GM19193 (cell line): Measurements from ENCODE around the gene TMEM131L.

Source experiments
- POLR2A ChIP-seq: IDR thresholded peaks from 4 replicates; pipeline ENCODE4 v1.6.1; 2011; ENCODE audit not compliant: insufficient read depth, insufficient read length; ENCODE audit errors: extremely low read depth

Gene TMEM131L

GRCh38 chr4:153507310-153508073 is 41.3 kb downstream of the TMEM131L start:
- no peak for TF ChIP-seq POLR2A

- no peak for TF ChIP-seq POLR2A
Observed at GRCh38 chr4:153509724-153510123, 43.6 kb downstream of the TMEM131L start.

DNA sequence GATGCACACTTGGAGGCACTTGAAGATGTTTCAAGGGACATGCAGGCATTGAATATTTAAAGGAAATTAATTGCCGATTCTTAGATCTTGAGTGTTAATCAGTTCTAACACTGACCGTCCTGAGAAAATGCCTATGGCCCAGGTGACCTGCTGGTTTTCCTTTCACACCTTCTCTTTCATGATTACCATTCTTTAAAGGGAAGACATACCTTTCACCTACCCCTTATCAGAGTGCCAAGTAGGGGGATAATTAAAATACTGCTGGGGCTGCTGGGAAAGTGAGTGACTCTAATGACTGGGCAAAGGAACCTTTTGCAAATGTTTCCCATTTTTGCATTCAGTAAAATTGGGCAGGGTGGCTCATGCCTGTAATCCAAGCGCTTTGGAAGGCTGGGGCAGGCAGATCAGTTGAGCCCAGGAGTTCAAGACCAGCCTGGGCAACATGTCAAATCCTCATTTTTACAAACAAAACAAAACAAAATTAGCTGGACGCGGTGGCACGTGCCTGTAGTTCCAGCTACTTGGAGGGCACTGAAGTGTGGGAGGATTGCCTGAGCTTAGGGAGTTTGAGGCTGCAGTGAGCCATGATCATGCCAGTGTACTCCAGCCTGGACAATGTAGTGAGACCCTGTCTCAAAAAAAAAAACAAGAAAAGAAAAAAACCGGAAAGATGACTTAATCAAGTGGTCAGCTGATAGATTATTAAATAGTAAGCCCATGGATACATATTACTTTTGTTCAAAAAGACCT is 44.3 kb downstream of the TMEM131L start:
- no peak for TF ChIP-seq POLR2A

DNA sequence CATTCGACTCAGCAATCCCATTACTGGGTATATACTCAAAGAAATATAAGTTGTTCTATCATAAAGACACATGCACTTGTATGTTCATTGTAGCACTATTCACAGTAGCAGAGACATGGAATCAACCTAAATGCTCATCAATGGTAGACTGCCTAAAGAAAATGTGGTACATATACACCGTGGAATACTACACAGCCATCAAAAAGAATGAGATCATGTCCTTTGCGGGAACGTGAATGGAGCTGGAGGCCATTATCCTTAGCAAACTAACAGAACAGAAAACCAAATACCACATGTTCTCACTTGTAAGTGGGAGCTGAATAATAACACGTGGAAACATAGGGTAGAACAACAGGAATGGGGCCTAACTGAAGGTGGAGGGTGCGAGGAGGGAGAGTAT is 44.9 kb downstream of the TMEM131L start:
- TF ChIP-seq POLR2A, result no peak

- TF ChIP-seq POLR2A, result no peak
Observed at GRCh38 chr4:153512162-153512852, 46.1 kb downstream of the TMEM131L start.

- no peak for TF ChIP-seq POLR2A
Observed at GRCh38 chr4:153512952-153513500, 46.9 kb downstream of the TMEM131L start.

DNA sequence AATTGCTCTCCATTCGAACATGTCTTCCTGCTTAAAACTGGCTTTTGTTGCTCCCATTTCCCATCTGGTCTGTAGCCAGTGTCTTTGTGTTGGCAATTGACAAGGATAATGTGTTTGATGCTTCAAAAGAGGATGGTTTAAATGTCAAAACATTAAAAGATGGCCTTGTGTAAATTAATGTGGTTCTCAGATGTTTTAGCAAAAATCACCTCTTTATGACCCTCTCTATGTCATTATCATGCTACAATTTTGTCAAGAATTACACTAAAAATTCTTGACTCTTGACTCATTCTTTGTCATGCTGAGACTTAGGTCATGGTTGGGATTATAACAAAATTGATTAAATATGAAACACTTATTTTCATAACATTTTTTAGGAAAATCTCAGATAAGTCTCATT is 47.4 kb downstream of the TMEM131L start:
- no peak for TF ChIP-seq POLR2A

- TF ChIP-seq POLR2A, result no peak
Observed at GRCh38 chr4:153514001-153514526, 47.9 kb downstream of the TMEM131L start.

GRCh38 chr4:153514688-153515426 is 48.7 kb downstream of the TMEM131L start:
- TF ChIP-seq POLR2A, result no peak

GRCh38 chr4:153517159-153517558 is 51.0 kb downstream of the TMEM131L start:
- no peak for TF ChIP-seq POLR2A

- TF ChIP-seq POLR2A, result no peak
Observed at GRCh38 chr4:153518001-153518400, 51.8 kb downstream of the TMEM131L start.

DNA sequence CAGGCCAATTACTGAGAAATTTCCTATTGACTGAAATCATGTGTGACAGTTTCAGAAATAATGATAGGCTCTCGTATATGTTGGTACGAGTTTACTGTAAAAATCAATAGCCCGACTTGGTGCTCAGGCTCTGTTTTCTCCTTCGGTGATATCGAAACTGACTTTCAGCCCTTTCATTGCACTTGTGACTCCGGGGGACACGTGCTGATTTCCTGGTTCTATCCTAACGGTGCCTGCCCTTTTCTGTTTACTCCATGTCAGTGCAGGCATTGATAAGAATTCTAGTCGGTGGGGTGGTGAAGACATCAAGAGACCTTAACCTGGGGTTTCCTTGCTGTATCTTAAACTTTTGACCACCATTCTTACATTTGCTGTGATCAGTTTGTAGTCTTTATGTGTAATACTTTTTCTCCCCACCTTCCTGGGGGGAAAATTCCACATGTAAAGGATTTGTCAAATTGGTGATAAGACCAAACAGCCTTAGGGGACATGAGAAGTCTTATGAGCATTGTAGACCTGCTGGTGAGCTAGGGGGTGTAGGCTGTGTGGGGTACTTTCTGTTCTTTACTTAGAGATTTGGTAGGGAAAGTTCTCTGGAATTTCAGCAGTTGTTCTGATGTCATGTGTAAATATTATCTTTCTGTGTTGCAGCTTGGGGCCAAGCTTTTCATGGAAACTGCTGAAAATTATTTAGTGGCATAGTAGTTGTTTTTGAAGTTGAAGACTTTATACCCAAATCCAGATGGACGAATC is 52.7 kb downstream of the TMEM131L start:
- no peak for TF ChIP-seq POLR2A

- no peak for TF ChIP-seq POLR2A
Observed at GRCh38 chr4:153519687-153520086, 53.5 kb downstream of the TMEM131L start.

DNA sequence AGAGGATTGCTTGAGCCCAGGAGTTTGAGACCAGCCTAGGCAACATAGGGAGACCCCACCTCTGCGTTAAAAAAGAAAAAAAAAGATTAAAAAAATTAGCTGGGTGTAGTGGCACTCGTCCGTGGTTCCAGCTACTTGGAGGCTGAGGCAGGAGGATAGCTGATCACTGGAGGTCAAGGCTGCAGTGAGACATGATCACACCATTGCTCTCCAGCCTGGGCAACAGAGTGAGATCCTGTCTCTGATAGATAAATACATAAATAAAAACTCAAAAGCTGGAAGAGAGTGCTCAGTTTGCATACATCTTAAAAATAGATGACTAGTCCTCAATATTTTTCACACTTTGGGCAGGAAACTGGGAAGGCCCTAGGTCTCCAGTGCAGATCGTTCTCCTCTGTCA is 54.1 kb downstream of the TMEM131L start:
- TF ChIP-seq POLR2A, result no peak

- no peak for TF ChIP-seq POLR2A
Observed at GRCh38 chr4:153520801-153521329, 54.7 kb downstream of the TMEM131L start.
